ENCODE results near the gene GRAMD2B. TPM values are rescaled to one million over a fixed set of nuclear protein-coding genes. Genes with fewer than 3 reads are reported as not detected.

Gene GRAMD2B
- polyA plus RNA-seq, 1 donor from 2014 or later = not detected

DNA sequence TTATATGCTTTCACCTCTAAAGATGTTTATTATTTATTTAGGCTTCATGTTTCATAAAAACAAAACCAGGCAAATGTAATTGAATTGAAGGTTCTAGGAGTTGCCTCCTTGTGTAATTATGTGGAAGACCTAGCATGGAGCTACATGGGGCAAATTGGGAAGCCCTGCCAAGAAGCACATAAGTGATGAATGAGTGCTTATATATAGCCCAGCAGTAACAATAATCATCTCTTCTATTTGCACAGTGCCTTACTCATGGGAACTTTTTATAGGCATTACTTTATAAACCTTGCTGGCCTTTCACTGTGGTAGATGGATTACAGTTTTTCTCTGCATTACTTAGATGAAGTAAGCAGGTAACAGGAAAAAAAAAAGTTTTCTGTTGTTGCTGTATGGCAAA lies 40.0 kb upstream of the GRAMD2B start:
- TF ChIP-seq RAD21 (conservative IDR thresholded peaks at IDR 0.05) (no peak), EZH2 (IDR thresholded peaks at IDR 0.05; ENCODE audit: borderline replicate concordance, insufficient read depth, low read length, poor library complexity, severe bottlenecking) (no peak), EP300 (conservative IDR thresholded peaks at IDR 0.05; ENCODE audit: poor library complexity, severe bottlenecking) (no peak), POLR2AphosphoS5 (IDR thresholded peaks at IDR 0.05) (no peak), MXI1 (conservative IDR thresholded peaks at IDR 0.05; ENCODE audit: poor library complexity, severe bottlenecking) (no peak), TAF1 (IDR thresholded peaks at IDR 0.05; ENCODE audit: low read depth) (no peak), REST (IDR thresholded peaks at IDR 0.05; ENCODE audit: borderline replicate concordance) (no peak), SMC3 (conservative IDR thresholded peaks at IDR 0.05; ENCODE audit: poor library complexity) (no peak)
- TF ChIP-seq, protein P1, sequence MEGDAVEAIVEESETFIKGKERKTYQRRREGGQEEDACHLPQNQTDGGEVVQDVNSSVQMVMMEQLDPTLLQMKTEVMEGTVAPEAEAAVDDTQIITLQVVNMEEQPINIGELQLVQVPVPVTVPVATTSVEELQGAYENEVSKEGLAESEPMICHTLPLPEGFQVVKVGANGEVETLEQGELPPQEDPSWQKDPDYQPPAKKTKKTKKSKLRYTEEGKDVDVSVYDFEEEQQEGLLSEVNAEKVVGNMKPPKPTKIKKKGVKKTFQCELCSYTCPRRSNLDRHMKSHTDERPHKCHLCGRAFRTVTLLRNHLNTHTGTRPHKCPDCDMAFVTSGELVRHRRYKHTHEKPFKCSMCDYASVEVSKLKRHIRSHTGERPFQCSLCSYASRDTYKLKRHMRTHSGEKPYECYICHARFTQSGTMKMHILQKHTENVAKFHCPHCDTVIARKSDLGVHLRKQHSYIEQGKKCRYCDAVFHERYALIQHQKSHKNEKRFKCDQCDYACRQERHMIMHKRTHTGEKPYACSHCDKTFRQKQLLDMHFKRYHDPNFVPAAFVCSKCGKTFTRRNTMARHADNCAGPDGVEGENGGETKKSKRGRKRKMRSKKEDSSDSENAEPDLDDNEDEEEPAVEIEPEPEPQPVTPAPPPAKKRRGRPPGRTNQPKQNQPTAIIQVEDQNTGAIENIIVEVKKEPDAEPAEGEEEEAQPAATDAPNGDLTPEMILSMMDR (IDR thresholded peaks at IDR 0.05; ENCODE audit: poor library complexity, severe bottlenecking) = no peak
- H4K20me1 ChIP-seq (ENCODE audit: insufficient read depth) = no peaks in the 10 kb centered on the region
- H3K9me2 ChIP-seq (ENCODE audit: insufficient read depth, low read length) = no peaks in the 10 kb centered on the region
- no peak overlapping the region for H3K9ac ChIP-seq (ENCODE audit: low read length)
- H3K4me2 ChIP-seq (ENCODE audit: low read length) = no peak overlapping the region
- no peak overlapping the region for H3K27ac ChIP-seq (ENCODE audit: low read length)
- H3K4me3 ChIP-seq (ENCODE audit: low read length) = no peak overlapping the region
- H3K36me3 ChIP-seq (ENCODE audit: insufficient read depth, low read length) = no peaks in the 10 kb centered on the region
- no peak overlapping the region for H2AFZ ChIP-seq (ENCODE audit: low read depth, low read length)
- H3K9me3 ChIP-seq (ENCODE audit: low read length) = no peaks in the 10 kb centered on the region
- H3K27me3 ChIP-seq (ENCODE audit: insufficient read depth, low read depth, low read length) = no peaks in the 10 kb centered on the region
- no peaks in the 10 kb centered on the region for H3F3A ChIP-seq (ENCODE audit: insufficient read depth, low read length, poor library complexity, severe bottlenecking)
- no peaks in the 10 kb centered on the region for H3K79me2 ChIP-seq (replicated peaks; ENCODE audit: insufficient read depth, low read length)

- Histone ChIP-seq H2AFZ (ENCODE audit: low read depth, low read length) (no peak overlapping the region), H4K20me1 (ENCODE audit: insufficient read depth) (no peaks in the 10 kb centered on the region), H3K9ac (ENCODE audit: low read length) (no peak overlapping the region), H3K9me2 (ENCODE audit: insufficient read depth, low read length) (no peaks in the 10 kb centered on the region), H3K27me3 (ENCODE audit: insufficient read depth, low read depth, low read length) (no peaks in the 10 kb centered on the region), H3K79me2 (replicated peaks; ENCODE audit: insufficient read depth, low read length) (no peaks in the 10 kb centered on the region), H3F3A (ENCODE audit: insufficient read depth, low read length, poor library complexity, severe bottlenecking) (no peaks in the 10 kb centered on the region), H3K4me3 (ENCODE audit: low read length) (no peak overlapping the region), H3K36me3 (ENCODE audit: insufficient read depth, low read length) (no peaks in the 10 kb centered on the region), H3K4me2 (ENCODE audit: low read length) (no peak overlapping the region), H3K27ac (ENCODE audit: low read length) (no peak overlapping the region), H3K9me3 (ENCODE audit: low read length) (no peaks in the 10 kb centered on the region)
- TF ChIP-seq RAD21 (conservative IDR thresholded peaks at IDR 0.05) (no peak), TAF1 (IDR thresholded peaks at IDR 0.05; ENCODE audit: low read depth) (no peak), REST (IDR thresholded peaks at IDR 0.05; ENCODE audit: borderline replicate concordance) (no peak), POLR2AphosphoS5 (IDR thresholded peaks at IDR 0.05) (no peak), SMC3 (conservative IDR thresholded peaks at IDR 0.05; ENCODE audit: poor library complexity) (no peak), EP300 (conservative IDR thresholded peaks at IDR 0.05; ENCODE audit: poor library complexity, severe bottlenecking) (no peak), MXI1 (conservative IDR thresholded peaks at IDR 0.05; ENCODE audit: poor library complexity, severe bottlenecking) (no peak)
- TF ChIP-seq, protein P1 (IDR thresholded peaks at IDR 0.05; ENCODE audit: poor library complexity, severe bottlenecking) = no peak
These were observed 39.4 kb upstream of the GRAMD2B start for GRCh38 chr5:126383776-126384175.
